Activated CD8-positive, alpha-beta memory T cell treated with anti-CD3 and anti-CD28 coated beads, Interleukin-2, amount 50 U/mL, for 4 hours (primary cell): ENCODE results near the gene PAFAH2.
A peak's percentile ranks its signal among the peaks of the same experiment; 100 is the strongest.

ENCODE experiments used
- DNase-seq: peaks from one replicate; pipeline ENCODE4 v3.0.0-alpha.2; 2020

The PAFAH2 gene

GRCh38 chr1:25927521-25928265 is 70.2 kb downstream of the PAFAH2 start:
- DNase-seq: no peak

DNA sequence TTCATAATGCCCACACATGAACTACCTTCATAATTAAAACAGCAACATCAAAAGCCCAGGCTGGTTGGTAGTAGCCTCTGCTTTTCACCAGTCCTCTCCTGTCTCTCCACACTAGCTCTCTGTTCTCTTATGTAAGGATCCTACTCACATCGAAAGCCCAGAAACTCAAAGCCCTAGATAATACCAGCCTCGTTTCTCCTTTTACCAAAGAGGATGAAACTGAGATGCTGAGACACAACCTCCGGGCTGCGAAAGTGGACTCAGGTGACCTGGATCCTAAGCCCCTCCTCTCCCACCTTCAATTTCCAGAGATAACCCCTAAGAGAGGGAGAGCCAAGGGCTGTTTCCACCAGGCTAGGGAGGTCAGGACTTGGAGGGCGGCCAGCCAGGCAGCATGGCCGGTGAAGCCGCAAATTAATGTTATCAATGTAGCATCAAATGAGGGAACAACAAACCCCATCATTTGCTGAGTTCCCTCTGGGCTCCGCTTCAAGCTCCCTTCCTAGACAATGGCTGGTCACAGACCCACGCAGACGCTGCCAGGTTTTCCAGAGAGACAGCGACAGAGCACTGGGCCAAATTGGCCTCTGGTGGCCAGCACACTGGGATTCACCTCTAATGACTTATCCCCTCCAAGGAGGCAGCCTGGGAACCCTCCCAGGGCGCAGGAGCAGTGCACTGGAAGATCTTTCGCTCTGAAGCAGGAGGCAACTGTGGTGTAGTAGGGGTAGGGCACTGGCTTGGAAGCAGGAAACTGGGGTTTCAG is 70.9 kb downstream of the PAFAH2 start:
- no peak for DNase-seq

- DNase-seq: no peak
These were observed 73.4 kb downstream of the PAFAH2 start for GRCh38 chr1:25924454-25924853.

GRCh38 chr1:25922971-25923552 is 74.8 kb downstream of the PAFAH2 start:
- peak; percentile 25 for DNase-seq

- peak; percentile 36 for DNase-seq
These were observed 75.5 kb downstream of the PAFAH2 start for GRCh38 chr1:25922056-25922970.

GRCh38 chr1:25918615-25919014 is 79.2 kb downstream of the PAFAH2 start:
- no peak for DNase-seq

DNA sequence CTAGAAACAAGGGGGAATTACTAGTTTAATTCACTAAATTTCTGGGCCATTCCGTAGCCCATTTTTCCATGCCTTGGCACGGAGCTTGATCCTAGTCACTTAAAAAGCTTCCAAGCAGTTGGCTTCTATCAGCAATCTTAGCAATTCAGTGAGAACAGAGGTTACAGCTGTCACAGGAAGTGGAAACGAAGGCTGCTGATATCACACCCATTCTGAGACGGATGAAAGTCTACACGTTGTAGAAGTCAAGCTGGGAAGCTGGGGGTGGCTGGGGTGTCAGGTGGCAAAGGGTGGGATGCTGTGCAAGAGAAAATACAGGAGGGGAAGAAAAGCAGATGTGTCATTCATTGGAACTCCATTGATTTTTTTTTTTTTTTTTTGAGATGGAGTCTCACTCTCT is 79.9 kb downstream of the PAFAH2 start:
- no peak for DNase-seq

DNA sequence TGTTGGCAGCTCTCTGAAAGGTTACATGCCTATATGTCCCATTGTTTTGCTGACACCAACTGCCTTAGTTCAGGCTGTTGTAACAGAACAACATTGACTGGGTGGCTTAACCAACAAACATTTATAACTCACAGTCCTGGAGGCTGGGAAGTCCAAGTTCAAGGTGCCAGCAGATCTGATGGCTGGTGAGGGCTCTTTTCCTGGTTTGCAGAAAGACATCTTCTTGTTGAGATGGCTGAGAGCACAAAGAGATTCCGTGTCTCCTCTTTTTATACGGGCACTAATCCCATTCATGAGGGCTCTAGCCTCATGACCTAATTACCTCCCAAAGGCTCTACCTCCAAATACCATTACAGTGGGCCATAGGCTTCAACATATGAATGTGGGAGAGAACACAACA is 81.4 kb downstream of the PAFAH2 start:
- DNase-seq: no peak

DNA sequence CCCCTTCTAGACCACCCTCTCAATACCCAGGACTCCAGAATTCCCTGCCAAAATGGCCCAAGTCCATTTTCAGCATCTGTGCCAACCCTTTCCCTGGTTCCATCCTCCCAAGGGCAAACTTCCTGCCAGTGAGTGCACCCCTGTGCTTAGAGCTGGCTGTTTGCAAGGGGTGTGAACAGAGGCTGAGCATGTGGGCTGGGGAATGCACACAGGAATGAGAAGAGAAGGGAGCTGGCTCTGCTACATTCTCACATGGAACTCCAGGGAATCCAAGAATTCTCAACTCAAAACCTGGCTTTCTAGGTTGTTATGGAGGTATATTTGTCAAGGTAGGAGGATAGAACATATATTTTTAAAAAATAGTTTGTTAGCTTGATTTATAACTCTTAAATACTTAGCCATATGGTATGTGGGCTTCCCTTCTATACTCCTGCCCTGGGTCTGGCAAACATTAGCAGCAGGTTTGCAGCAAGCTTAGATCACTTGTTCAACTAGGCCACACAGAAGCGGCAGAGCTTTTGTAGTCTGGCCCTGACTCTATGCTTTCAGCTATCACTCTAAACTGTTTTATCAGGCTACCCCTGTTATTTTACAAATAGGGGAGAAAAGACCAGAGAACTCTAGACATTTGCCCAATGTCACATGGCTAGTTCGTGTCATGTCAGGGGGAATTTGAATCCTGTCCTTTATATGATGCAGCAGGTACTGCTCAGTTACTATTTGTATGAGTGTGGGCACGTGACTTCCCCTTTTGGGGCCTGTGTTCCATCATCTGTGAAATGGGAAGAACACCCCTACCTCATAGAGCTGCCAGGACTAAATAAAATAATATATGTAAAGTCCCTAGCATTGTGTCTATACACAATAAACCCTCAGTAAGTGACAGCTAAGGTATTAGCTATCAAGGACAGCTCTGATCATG is 83.5 kb downstream of the PAFAH2 start:
- DNase-seq: no peak

DNA sequence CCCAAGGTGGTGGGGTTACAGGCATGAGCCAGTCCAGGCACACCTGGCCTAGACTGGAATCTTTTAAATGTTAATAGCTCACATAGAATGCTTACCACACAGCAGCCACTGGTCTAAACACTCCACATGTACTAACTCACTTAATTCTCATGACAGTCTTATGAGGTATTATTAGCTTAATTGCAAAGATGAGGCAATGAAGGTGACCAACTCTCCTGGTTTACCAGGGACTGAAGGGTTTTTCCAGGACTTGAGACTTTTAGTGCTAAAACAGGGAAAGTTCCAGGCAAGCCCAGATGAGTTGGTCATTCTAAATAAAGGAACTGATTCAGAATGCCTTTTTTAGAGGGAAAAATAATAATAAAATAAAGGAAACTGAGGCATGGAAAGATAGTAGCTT is 84.7 kb downstream of the PAFAH2 start:
- no peak for DNase-seq

DNA sequence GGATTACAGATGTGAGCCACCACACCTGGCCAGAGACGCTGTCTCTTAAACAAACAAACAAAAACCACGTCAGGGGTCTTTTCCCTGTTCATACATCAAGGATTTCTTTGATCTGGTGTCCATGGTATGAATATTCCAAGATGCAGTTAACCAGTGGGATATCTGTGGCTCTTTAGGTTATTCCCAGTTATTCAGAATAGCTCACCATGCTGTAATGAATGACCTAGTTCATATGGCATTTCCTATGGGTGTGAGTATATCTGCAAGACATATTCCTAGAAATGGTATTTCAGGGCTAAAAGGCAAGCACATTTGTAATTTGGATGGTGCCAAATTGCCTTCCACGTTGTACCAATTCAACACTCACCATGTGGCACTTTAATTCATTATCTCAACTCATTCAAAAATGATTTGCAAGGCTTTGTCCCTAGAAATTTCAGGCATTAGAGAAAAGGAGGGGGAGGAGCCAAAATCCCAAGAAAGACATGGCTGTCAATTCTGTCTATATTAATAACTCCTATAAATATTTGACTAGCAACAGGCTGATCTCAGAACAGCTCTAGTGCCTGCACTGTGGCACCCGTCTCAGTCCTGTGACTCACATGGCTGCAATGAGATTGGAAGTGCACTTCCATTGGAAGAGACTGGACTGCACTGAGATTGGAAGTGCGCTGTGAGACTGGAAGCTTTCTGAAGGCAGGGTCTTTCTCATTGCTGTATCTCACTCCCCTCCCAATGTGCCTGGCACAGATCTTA is 85.6 kb downstream of the PAFAH2 start:
- DNase-seq: no peak

DNA sequence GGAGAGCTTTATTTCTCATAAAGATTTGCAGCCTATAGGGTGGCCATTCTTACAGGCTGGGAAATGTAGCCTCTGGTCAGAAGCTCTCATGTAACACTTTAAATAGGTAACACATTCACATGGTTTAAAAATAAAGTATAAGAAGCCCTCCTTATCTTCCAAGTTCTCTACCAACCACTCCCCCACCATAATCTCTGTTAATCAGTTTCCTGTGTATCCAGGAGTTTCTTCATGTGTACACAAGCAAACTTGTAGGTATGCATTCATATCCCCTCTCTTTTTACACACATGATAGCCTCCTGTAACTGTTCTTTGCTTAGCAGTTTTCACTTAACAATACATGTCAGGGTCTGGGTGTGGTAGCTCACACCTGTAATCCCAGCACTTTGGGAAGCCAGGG is 86.7 kb downstream of the PAFAH2 start:
- no peak for DNase-seq
